ENCODE measurements around the gene SHCBP1.
"Not testable (repeated sequence)": the region's sequence is repeated elsewhere in the genome, so short reads cannot be mapped to it uniquely, and the experiment has no call there.

The SHCBP1 gene, protein sequence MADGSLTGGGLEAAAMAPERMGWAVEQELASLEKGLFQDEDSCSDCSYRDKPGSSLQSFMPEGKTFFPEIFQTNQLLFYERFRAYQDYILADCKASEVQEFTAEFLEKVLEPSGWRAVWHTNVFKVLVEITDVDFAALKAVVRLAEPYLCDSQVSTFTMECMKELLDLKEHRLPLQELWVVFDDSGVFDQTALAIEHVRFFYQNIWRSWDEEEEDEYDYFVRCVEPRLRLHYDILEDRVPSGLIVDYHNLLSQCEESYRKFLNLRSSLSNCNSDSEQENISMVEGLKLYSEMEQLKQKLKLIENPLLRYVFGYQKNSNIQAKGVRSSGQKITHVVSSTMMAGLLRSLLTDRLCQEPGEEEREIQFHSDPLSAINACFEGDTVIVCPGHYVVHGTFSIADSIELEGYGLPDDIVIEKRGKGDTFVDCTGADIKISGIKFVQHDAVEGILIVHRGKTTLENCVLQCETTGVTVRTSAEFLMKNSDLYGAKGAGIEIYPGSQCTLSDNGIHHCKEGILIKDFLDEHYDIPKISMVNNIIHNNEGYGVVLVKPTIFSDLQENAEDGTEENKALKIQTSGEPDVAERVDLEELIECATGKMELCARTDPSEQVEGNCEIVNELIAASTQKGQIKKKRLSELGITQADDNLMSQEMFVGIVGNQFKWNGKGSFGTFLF

DNA sequence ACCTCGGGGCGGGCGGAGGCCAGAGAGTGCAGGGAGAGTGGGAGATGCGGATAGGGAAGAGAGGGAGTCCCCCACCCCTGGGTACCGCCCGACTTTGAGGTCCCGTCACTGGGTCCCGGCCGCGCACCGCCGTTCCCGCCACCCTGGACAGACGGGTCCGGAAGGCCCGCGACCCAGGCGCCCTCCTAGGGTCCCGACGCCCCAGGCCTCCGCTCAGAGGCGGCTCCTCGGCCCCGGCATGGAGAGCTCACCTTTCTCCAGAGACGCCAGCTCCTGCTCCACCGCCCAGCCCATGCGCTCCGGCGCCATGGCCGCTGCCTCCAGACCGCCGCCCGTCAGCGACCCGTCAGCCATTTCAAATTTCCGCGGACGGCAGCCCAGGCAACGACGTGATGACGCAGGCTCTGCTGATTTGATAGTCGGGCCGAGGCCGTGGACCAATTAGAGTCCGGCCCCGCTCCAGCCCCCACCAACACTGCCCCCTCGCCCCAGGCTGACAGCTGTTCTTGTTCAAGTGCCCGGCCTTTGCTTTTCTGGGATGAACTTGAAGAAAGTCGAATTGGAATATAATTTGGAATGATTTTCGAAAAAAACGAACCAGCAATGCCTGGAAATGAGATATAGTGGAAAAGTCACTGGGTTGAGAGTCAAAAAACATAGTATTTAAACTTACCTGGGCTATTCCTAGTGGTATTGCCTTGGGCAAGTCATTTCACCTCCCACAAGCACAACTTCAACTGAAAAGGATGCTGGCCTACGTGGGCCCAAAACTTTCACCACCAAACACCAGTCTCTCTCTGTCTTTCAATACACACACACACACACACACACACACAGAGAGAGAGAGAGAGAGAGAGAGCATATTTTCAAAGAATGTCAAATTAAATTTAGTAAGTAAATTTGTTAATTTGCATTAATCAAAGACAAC lies at the start of gene SHCBP1:
TSS of gene SHCBP1 (minus strand) at position 374 of the 928 bp plus-strand sequence. CDS start at position 354, 20 bp downstream.
- peak; percentile 82 for DNase-seq

DNA sequence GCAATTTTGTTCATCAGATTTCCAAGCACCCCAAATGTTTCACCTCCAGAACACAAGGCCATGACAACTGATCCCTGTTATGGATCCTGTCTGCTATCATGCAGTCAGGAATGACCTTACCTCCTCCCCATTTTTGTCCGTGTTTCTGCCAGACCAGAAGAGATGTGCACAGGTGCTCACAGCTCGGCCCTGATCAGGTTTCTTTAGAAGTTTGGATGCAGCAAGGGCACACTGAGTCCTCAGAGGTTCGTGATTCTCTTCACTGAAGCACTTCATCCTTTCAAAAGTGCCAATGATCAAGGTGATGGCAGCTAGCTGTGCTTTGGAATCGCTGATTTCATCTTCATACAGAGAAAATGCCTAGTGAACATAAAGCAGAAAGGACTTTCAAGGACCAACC lies 40.9 kb upstream of the SHCBP1 start:
- DNase-seq = no peak

- no peak for DNase-seq
These were observed 37.7 kb upstream of the SHCBP1 start for GRCh38 chr16:46658925-46659324.

GRCh38 chr16:46651305-46651704 lies 30.1 kb upstream of the SHCBP1 start:
- no peak for DNase-seq

DNA sequence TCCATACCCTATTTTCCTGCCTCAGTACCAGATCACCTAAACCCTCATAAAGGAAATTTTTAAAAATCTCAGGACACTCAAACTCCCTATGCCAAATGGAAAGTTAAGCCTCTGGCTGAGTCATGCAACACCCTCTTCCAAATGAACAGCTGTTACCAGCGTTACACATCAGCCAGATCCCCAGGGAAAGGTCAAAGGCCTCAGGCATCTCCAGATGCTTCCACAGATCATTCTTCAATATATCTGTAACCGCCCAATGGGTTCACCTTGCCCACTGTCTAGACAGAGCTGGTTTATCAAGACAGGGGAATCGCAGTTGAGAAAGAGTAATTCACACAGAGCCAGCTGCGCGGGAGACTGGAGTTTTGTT lies 29.1 kb upstream of the SHCBP1 start:
- DNase-seq = no peak

DNA sequence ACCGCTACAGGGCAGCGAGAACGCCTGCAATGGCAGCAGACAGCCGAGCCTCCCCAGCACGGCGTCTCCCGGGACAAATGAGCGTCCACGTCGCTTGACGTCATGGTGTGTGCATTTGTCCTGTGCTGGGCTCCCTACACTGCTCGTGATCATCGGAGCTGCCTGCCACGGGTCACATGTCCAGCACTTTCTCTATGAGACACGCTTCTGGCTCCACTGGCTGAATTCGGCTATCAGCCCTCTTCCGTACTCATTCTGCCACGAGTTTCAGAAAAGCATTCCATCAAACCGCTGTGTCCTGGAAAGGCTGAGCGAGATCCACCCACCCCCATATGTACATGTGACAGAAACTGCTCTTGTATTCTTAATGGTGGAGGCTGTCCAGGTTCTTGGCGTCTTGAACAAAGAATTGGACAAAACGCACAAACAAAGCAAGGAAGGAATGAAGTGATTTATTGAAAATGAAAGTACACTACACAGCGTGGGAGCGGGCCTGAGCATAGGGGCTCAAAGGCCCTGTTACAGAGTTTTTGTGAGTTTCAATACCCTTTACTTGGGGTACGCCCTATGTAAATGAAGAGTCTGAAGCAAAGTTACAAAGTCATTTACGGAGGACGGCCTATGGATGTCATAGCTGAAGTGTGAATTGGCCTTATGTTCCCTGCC lies 28.5 kb upstream of the SHCBP1 start:
- DNase-seq = no peak

- no peak for DNase-seq
These were observed 27.5 kb upstream of the SHCBP1 start for GRCh38 chr16:46648656-46649055.

- DNase-seq = peak; percentile 21
These were observed 18.1 kb upstream of the SHCBP1 start for GRCh38 chr16:46638947-46639925.

DNA sequence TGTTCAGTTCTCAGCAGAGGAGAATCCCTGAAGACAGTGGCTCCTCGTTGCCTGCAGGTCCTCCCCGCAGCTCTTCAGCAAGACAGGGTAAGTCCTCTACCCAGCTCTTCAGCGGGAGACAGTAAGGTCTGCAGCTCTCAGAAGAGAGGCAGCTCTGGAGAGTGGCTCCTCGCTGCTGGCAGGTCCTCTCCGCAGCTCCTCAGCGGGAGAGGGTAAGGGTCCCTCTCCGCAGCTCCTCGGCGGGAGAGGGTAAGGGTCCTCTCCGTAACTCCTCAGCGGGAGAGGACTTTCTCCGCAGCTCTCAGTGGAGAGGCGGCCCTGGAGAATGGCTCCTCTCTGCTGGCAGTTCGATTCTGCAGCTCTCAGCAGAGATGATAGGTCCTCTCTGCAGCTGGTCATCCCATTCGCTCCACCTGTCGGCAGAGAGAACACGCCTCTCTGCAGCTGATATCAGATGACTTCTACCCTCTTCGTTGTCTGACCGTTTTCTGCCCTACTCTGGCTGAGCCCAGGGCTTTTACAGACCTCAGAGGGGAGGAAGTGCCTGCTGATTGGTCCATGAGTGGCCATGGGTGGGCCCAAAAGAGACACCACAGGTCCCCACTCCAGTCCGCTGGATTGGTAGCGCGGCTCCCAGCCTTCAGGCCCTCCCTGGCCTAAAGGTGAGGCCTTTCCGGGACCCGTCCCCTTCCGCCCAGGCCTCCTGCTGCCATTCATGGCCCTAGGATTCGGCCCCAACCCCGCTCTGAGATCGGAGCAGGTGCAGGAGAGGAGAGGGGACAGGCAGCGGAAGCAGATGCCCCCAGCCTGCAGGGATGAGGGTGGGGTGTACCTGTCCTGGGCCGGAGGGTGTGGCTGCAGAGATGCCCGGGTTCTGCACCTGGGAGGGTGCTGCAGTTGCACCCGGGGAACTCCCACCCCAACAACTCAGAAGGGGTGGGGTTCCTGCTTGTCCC lies 11.9 kb upstream of the SHCBP1 start:
- no peak for DNase-seq

GRCh38 chr16:46629331-46630219 lies 8.4 kb upstream of the SHCBP1 start:
- DNase-seq = peak; percentile 42

DNA sequence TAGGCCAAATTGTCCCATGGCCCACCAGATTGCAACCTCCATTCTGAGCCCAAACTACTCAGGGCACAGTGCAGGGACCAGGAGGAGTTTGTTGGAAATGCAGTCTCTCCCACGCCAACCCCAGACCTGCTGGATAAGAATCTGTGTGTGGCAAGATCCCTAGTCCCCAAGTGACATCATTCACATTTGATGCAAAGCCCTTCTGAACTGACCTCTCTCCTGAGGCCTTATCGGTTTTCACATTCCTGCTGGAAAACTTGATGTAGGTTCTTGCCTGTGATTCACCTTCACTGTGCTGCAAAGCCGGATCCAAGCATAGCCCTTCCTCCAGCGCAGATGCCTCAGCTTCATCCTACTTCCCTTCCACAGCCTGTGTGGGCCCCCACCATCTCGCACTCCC lies 6.6 kb upstream of the SHCBP1 start:
- DNase-seq = no peak

- not testable (repeated sequence) for DNase-seq
These were observed 5.5 kb upstream of the SHCBP1 start for GRCh38 chr16:46626681-46627080.

- not testable (repeated sequence) for DNase-seq
These were observed 3.7 kb upstream of the SHCBP1 start for GRCh38 chr16:46624862-46625261.

DNA sequence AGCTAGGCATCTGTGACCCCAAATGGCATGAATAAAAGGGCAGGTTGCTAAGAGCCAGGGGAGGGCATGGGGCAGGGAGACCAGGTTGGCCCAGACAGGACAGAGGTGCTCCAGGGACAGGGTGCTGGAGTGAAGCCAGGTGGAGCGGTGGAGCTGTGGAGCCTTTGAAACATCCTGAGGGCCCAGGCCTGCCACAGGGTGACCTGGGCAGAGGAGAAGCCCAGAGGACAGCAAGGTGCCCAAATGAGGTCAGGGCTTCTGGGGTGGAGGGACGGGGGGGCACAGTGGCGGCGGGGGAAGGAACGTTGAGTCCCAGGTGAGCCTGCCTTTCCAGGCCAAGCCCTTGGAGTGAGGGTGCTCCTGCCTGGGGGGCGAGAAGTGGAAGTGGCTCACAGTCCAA lies 2.5 kb upstream of the SHCBP1 start:
- DNase-seq = not testable (repeated sequence)

DNA sequence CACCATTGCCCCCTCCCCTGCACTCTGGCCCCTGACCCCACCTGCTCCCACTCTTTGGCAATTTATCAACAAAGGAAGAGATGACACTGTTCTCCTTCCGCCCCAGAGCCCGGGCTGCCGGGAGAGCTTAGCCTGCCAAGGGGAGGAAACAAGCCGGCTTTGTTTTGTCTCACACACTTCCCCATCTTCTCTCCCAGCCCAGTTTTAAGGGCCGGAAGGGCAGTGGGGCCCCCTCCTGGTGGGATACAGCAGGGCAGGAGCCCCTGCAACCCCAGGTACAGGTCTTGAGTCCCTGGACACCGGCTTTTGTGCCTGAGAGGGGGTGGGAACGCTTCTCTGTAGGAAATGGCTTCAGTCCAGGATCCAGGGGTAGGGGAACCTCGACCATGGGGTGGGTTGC lies 2.1 kb upstream of the SHCBP1 start:
- DNase-seq = not testable (repeated sequence)

DNA sequence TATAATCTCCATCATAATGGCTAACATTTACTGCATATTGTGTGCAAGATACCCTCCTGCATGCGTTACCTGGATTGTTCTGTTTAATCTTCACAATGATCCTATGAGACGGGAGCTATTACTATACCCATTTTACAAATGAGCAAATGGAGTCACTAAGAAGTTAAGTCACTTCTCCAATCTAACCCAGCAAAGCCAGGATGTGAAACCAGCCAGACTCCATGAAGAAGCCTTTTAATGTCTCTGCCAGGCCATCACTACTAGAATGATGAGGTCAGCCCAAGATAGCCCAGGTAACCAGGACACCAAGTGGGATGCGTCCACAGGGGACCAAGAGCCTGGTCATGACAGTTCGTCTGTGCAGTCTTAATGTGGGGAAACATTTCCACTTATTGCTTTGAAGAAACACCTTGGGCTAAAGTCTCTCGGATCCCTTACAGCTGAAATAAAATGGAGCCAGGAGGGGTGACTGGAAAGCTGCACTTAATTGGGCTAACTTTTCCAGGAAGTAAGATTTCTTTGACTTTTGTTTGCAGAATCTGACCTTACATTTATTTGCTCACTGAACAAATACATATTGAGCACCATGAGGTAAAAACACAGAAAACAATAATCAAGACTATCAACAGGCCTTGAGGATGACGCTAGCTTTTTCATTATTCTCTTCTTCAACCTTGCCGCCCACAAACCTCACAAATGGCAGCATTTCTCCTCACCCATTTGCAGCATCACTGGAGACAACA lies 926 bp upstream of the SHCBP1 start:
- DNase-seq = no peak

DNA sequence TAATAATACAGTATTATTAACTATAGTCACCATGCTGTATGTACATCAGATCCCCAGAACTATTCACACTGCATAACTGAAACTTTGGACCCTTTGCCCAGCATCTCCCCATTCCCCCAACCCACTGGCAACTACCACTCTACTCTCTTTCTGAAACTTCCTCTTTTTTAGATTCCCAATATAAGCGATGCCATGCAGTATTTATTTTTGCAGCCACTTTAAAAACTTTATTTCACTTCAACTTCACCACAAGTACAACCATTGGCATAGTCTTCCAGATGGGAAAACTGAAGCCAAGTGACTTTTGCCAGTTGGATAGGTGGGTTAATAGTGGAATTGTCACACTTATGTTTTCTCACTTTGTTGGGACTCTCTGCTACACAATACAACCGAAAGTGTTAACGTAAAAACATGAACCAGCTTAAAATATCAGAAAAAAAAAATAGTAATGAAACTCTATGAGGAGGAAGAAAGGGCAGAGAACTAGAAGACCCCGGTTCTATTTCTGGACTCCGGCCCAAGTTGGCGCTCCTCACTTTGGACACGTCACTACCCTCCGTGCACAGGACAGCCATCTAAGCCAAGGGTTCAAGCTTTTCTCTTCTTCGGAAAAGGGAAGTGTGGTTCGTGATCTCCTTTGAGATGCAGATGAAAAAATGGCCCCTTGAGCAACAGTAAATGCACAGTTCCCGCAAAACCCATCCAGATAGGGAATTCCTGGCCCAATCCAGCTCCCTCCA lies 743 bp downstream of the SHCBP1 start:
- DNase-seq = no peak

- DNase-seq = no peak
These were observed 2.7 kb downstream of the SHCBP1 start for GRCh38 chr16:46618516-46618915.

Data from amniotic stem cell (primary cell).